Measurements from ENCODE around the gene SERHL2.
"Not testable (repeated sequence)": the region's sequence is repeated elsewhere in the genome, so short reads cannot be mapped to it uniquely, and the experiment has no call there.

SERHL2 gene

GRCh38 chr22:42574468-42574867 lies 20.7 kb downstream of the SERHL2 start:
- DNase-seq (ENCODE audit: low spot score) = not testable (repeated sequence)

- not testable (repeated sequence) for DNase-seq (ENCODE audit: low spot score)
These were observed 22.3 kb downstream of the SERHL2 start for GRCh38 chr22:42575996-42576574.

DNA sequence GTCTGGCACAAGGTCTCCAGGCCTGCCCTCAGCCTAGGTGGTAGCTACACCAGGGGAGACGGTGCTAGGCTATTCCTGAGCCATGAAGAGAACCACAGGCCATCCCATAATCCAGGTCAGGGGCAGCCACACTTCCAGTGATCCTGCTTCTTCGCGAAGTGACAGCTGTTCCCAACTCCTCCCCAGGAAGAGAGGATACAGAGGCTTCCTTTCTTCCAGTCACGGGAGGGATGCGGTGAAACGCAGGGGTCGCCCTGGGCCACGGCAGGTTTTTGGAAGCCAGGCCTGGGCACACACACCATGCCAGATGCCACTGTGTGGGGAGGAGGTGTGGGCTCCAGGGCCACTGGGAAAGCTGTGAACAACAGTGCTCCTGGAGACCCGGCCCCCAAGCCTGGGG lies 23.4 kb downstream of the SERHL2 start:
- not testable (repeated sequence) for DNase-seq (ENCODE audit: low spot score)

- no peak for DNase-seq (ENCODE audit: low spot score)
These were observed 24.0 kb downstream of the SERHL2 start for GRCh38 chr22:42577623-42578240.

GRCh38 chr22:42580040-42580439 lies 26.3 kb downstream of the SERHL2 start:
- not testable (repeated sequence) for DNase-seq (ENCODE audit: low spot score)

GRCh38 chr22:42581194-42581761 lies 27.5 kb downstream of the SERHL2 start:
- DNase-seq (ENCODE audit: low spot score) = not testable (repeated sequence)

- peak; percentile 42 for DNase-seq (ENCODE audit: low spot score)
These were observed 28.3 kb downstream of the SERHL2 start for GRCh38 chr22:42581762-42582716.

DNA sequence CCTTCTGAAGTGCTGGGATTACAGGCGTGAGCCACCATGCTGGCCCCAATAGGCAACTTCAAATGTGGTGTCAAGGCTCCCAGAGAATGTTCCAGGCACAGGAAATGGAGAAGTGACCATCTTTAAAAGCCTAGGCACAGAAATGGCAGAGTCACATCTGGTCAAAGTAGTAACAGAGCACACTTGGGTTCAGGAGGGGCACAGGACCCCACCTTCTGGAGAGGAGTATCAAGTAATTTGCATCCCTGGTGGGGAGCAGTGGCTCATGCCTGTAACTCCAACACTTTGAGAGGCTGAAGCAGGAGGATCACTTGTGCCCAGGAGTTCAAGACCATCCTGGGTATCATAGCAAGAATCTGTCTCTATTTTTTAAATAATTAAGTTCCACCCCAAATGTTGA lies 29.2 kb downstream of the SERHL2 start:
- DNase-seq (ENCODE audit: low spot score) = no peak

DNA sequence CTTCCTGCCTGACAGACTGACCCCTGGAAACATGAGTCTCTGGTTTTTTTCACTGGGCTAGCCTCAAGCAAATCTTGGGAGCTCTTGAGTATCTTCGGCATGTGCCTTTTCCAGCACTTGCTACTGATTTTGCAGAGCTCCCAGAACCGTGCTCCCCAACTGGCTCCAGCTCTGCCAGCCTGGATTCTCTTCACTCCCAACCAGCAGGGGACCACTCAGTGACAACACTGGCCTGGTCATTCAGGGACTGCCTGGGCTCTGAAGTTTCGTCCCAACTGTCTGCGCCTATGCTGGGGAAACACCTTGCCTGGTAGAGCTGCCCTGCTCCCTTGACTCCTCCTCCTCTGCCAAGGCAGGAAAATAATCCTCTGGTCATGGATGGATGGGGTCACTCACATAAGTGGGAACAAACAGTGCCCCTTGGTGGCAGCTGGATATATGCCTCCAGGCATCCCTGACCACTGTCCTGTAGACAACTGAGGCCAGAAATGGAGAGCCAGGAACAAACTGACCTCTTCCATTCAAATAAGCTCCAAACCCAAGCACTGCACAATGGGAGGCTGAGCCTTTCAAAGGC lies 30.7 kb downstream of the SERHL2 start:
- no peak for DNase-seq (ENCODE audit: low spot score)

GRCh38 chr22:42585096-42585495 lies 31.3 kb downstream of the SERHL2 start:
- DNase-seq (ENCODE audit: low spot score) = no peak

DNA sequence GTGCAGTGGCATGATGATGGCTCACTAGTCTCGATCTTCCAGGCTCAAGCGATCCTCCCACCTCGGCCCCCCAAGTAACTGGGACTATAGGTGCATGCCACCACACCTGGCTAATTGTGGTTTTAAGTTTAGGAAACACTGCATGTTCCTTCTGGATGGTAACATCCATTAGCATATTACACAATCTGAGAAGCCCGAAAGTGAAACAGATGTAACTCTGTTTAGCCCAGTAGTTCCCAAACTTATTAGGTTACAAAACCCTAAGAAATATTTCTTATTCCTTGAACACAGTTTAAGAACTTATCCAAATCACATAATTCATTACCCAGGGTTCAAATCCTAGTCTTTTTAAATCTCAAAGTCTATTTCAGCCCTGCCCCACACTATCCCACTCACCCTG lies 32.6 kb downstream of the SERHL2 start:
- DNase-seq (ENCODE audit: low spot score) = no peak

- DNase-seq (ENCODE audit: low spot score) = no peak
These were observed 33.9 kb downstream of the SERHL2 start for GRCh38 chr22:42587588-42588175.

DNA sequence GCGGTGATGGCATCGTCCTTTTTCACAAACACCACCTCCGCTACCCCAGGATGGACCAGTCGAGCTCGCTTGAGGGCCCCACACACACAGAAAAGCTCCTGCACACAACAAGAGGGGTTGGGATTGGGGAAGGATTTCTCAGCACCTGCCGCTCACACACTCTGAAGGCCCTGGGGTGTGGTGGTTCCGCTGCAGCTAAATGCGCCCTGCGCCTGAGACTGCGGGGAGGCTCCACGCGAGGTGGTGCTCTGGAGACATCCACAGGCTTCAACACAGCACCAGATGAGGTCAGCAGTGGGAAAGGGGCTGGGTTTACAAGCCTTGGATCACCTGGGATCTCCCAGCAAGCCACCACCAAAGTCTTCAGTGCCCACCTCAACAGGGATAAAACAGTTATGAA lies 38.2 kb downstream of the SERHL2 start:
- no peak for DNase-seq (ENCODE audit: low spot score)

- DNase-seq (ENCODE audit: low spot score) = no peak
These were observed 41.7 kb downstream of the SERHL2 start for GRCh38 chr22:42595434-42595833.

- DNase-seq (ENCODE audit: low spot score) = no peak
These were observed 42.6 kb downstream of the SERHL2 start for GRCh38 chr22:42596336-42596735.

GRCh38 chr22:42596863-42597530 lies 43.2 kb downstream of the SERHL2 start:
- no peak for DNase-seq (ENCODE audit: low spot score)

DNA sequence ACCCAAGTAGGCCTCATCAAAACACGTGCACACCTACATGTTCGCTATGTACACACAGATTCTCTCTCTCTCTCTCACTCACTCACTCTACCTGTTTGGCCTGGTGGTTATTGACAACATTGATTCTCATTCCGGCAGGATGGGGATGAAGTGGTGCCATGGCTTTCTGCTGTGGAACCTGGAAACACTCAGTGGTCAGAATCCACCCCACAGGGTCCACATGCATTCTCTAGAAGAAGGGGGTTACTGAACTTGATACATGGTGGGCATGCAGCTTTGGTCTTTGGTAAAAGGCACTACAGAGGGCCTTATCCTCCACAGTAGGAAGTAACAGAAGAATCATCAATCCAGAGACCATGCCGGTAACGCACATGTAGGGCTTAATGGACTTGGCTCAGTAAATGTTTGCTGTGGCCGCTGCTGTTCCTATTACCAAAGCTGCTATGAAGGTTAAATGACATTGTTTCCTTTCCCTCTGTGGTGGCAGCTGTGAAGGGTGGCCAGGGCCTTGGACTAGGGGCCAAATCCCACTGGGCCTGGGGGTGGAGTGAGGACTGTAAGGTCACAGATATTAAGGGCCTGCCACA lies 48.2 kb downstream of the SERHL2 start:
- no peak for DNase-seq (ENCODE audit: low spot score)

DNA sequence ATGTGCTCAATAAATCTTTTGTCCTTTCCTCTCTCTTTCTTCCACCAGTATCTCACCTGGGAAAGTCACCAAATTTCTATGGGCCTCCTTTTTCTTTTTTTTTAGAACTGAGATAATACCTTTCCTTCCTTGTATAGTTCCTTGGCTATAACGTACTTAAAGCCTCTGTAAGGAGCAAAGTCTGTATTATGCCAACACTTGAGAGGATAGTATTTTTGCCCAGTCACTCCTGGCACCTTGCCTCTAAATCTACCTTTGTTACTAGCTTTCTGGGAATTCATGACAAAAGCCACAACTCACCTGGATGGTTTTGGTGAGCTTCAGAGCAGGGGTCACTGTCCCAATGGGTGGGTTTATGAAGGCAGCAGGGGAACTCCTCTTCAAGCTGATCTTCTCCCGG lies 48.7 kb downstream of the SERHL2 start:
- DNase-seq (ENCODE audit: low spot score) = no peak

GRCh38 chr22:42603427-42603826 lies 49.7 kb downstream of the SERHL2 start:
- DNase-seq (ENCODE audit: low spot score) = no peak

GRCh38 chr22:42604403-42604802 lies 50.6 kb downstream of the SERHL2 start:
- no peak for DNase-seq (ENCODE audit: low spot score)

GRCh38 chr22:42607641-42608040 lies 53.9 kb downstream of the SERHL2 start:
- not testable (repeated sequence) for DNase-seq (ENCODE audit: low spot score)
